Measurements from ENCODE around the gene IGSF10.

IGSF10 gene

DNA sequence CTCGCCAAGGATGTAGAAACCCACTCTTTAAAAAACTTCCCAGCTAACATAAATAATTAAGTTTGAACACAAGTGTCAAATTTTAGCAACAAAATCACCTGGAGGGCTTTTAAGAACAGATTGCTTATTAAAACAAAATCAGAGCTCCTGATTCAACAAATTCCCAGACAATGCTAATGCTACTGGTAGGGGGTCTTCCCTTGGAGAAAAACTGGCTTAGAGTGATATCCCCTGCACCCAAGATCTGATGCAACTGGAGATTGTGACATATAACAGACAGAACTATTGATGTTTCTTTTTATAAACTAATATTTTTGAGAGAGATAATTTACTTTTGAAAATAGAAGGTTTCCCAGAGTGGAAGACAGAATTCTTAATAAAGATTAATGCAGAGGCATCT, 19.9 kb downstream of the IGSF10 start:
- no peak for TF ChIP-seq ZNF274 (IDR thresholded peaks at IDR 0.05; ENCODE audit: low read depth, low read length)
- no peak overlapping the region for H3K4me3 ChIP-seq (ENCODE audit: low read length)

DNA sequence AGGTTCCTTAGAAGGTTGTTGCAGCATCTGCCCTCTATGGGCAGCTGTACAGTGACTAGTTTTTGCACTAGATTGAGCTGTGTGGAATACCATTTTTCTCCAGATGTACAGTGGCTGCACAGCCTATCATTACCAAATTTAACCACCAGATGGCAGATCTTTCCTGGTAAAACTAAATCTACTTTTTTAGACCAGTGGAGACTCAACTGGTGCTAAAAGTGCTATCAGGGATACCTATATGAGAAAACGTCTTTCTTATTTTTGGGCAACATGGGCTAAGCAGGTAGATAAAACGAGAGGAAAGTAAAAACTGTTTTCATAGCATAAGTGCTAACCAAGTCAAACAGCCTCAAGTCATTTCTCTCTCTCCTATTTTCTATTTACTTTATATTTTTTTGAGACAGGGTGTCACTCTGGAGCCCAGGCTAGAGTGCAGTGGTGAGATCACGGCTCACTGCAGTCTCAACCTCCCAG, 21.2 kb downstream of the IGSF10 start:
- H3K4me3 ChIP-seq (ENCODE audit: low read length), result no peak overlapping the region

GRCh38 chr3:151437906-151438305, 23.0 kb downstream of the IGSF10 start:
- no peak overlapping the region for H3K4me3 ChIP-seq (ENCODE audit: low read length)
- no peak for TF ChIP-seq ZNF274 (IDR thresholded peaks at IDR 0.05; ENCODE audit: low read depth, low read length)

More for the DNA sequence above, 21.2 kb downstream of the IGSF10 start:
- no peak for TF ChIP-seq ZNF274 (IDR thresholded peaks at IDR 0.05; ENCODE audit: low read depth, low read length)

- no peak for TF ChIP-seq ZNF274 (IDR thresholded peaks at IDR 0.05; ENCODE audit: low read depth, low read length)
- no peak overlapping the region for H3K4me3 ChIP-seq (ENCODE audit: low read length)
Measured at GRCh38 chr3:151436675-151437446, 24.0 kb downstream of the IGSF10 start.

DNA sequence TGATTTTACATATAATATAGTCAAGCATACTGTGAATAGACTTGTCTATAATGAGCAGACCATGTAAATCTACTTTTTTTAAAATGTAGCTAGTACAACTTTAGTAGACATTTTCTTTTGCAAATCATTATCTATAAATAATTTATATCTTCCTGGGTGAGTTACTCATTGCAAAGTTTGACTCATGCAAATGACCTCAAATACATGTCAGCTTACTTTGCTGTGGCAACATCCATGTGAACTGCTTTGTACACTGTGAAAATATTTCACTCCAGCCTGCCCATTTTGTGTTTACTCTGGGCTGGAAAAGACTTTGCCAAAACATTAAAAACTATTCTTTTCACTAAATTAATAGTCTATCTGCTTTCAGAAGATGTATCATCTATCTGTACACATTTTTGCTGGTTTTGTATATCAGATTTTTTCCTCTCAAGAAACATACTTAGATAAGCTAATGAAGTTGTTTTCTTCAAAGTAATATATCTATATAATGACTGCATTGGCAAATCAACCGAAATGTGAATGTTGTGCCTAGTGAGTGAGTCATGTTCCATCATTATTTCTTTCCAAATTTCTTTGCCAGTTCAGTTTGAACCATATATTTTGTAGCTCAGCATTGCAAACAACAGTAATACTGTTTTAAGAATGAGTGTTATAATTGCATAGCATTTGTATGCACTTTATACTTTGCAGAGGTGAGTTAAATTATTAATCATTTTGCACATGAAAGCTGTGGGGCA, 26.5 kb downstream of the IGSF10 start:
- TF ChIP-seq ZNF274 (IDR thresholded peaks at IDR 0.05; ENCODE audit: low read depth, low read length), result no peak
- H3K4me3 ChIP-seq (ENCODE audit: low read length), result no peak overlapping the region

DNA sequence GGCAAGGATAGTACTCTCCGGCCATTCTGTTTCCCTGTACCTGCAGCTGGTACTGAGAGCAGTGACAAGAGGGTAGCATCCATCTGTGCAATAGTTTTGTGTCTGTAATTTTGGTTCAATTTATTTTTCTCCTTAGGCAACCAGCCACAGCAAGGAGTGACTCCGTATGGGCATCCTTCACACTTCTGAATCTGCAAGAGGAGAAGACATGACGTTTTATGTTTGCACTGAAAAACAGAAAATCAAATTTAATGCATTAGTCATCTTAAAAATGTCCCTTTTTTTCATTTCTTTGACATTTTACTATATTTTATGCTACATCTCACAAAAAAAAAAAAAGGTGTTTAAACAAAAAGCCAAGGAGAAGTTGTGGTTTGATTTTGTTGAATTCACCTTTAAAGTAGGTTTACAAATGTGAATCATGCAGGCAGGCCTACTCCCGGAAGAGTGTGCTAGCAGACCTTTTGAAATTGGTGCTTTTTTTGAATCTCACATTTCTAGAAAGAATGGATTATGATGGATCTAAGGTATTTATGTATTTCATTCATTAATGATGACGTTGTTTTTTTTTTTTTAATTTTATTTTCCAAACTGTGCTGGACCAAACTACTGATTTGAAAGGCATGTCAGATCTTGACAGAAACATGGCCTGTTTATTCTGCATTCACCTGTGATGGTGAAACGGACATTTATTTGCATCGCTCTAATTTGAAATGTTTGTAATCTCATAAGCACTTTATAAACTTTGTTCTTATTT, 28.1 kb downstream of the IGSF10 start:
- H3K4me3 ChIP-seq (ENCODE audit: low read length), result no peak overlapping the region

GRCh38 chr3:151431940-151432339, 28.9 kb downstream of the IGSF10 start:
- H3K4me3 ChIP-seq (ENCODE audit: low read length), result no peak overlapping the region
- TF ChIP-seq ZNF274 (IDR thresholded peaks at IDR 0.05; ENCODE audit: low read depth, low read length), result no peak

More for the DNA sequence above, 28.1 kb downstream of the IGSF10 start:
- no peak for TF ChIP-seq ZNF274 (IDR thresholded peaks at IDR 0.05; ENCODE audit: low read depth, low read length)

GRCh38 chr3:151430821-151431484, 29.9 kb downstream of the IGSF10 start:
- H3K4me3 ChIP-seq (ENCODE audit: low read length), result no peak overlapping the region
- TF ChIP-seq ZNF274 (IDR thresholded peaks at IDR 0.05; ENCODE audit: low read depth, low read length), result no peak

DNA sequence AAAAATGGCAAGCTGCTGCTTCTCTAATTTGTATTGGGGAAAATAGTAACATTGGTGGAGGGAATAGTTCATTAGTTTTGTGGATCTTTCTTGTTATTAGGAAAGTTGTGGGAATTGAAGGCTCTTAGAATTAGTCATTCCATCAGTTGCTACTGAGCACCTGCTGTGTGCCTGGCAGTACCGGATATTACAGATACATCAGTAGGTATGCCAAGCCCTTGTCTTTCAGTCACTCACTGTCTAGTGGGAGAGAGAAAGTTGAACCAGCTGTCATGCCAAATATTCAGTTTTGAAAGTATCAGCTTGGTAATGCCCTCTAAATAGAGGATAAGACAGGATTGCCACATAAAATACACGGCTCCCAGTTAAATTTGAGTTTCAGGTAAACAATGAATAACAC, 32.5 kb downstream of the IGSF10 start:
- no peak overlapping the region for H3K4me3 ChIP-seq (ENCODE audit: low read length)
- no peak for TF ChIP-seq ZNF274 (IDR thresholded peaks at IDR 0.05; ENCODE audit: low read depth, low read length)

DNA sequence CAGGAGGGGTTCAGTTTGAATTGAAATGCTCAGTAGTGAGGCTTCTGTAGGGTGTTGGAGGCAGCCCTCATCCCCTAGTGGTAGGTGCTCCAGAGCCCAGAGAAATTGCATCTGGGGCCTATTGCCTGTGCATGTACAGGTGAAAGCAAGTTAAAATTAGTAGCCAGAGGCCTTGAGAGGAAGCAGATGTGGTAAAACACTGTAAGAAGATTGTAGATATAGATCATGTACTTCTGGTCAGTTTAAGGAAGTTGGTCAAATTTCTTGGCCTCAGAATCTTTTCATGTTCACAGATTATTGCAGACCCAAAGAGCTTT, 34.6 kb downstream of the IGSF10 start:
- TF ChIP-seq ZNF274 (IDR thresholded peaks at IDR 0.05; ENCODE audit: low read depth, low read length), result no peak
- H3K4me3 ChIP-seq (ENCODE audit: low read length), result no peak overlapping the region

DNA sequence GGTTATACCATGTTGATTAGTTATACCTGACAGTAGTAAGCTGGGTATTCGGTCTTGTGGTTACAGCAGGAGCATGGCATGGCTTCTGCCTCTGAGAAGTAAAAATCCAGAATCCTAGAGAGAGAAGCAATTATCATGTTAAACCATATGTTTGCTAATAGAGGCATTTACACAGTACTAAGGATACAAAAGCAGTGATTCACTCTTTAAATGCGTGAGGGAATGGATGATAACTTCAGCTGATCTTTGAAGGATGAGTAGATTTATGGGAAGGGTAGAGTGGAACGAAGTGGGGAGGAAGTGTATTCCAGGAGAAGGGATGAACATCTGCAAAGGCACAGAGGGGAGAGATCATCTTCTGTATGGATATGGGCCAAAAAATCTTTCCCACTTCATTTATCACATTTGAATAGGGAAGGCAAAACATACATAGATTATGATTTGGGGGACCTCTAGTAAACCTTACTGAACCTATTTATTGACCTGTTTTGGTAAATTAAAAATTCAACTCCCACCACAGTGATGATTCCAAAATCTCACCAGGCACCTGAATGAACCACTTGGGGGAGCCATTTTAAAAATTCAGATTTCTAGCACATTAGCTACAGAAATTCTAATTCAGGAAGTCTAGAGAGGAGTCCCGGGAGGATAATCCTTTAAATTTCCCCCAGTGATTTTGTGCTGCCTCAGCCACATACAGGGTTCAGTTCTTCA, 35.1 kb downstream of the IGSF10 start:
- H3K4me3 ChIP-seq (ENCODE audit: low read length), result no peak overlapping the region
- TF ChIP-seq ZNF274 (IDR thresholded peaks at IDR 0.05; ENCODE audit: low read depth, low read length), result no peak

DNA sequence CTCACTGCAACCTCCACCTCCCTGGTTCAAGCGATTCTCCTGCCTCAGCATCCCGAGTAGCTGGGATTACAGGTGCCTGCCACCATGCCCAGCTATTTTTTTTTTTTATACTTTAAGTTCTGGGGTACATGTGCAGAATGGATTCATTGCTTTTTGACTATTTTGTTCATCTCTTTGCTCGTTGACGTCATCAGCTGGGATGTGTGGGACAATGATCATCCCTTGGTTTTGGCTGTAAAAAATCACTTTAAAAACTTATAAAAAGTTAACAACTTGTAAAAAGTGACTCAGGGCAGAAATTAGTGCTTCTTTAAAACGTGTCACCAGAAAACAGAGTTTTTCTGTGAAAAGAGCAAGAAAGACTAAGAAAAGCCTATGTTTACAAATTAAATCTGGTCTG, 37.8 kb downstream of the IGSF10 start:
- no peak overlapping the region for H3K4me3 ChIP-seq (ENCODE audit: low read length)
- no peak for TF ChIP-seq ZNF274 (IDR thresholded peaks at IDR 0.05; ENCODE audit: low read depth, low read length)

GRCh38 chr3:151421938-151422337, 38.9 kb downstream of the IGSF10 start:
- no peak for TF ChIP-seq ZNF274 (IDR thresholded peaks at IDR 0.05; ENCODE audit: low read depth, low read length)
- no peak overlapping the region for H3K4me3 ChIP-seq (ENCODE audit: low read length)
